Measurements from ENCODE around the gene LIMCH1. TPM values are rescaled to one million over a fixed set of nuclear protein-coding genes. Genes with fewer than 3 reads are reported as not detected.

The LIMCH1 gene
- total RNA-seq, 1 donor from 2014 or later: 12.7 TPM

DNA sequence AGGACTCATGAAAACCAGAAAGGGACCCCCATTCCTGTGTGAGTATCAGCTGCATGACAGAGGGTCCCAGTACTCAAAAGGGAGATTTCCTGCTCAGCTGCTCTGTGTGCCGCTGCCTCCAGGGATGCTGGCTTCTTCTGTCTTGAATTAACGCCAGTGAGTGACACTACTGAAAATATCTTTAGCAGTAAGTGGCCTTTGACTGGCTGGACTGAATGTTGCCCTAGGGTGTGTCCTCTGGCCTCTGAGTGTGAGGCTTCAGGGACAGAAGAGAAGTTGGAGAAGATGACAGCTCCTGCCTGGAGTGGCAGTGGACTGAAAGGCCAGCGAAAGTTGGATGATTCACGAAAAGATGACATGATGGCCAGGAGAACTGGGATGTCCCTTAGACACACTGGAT is 95.4 kb downstream of the LIMCH1 start:
- no peak overlapping the region for H3K4me3 Mint-ChIP-seq (ENCODE audit: low read depth)
- no peaks in the 10 kb centered on the region for H3K9me3 Mint-ChIP-seq (ENCODE audit: low read depth)
- H3K36me3 Mint-ChIP-seq (ENCODE audit: insufficient read depth): no peaks in the 10 kb centered on the region
- no peak overlapping the region for H3K27ac Mint-ChIP-seq
- peaks cover 12% of the 10 kb centered on the region for H3K27me3 Mint-ChIP-seq
- no peak for TF ChIP-seq CTCF (IDR thresholded peaks at IDR 0.05; ENCODE audit: unreplicated experiment)
- H3K4me1 Mint-ChIP-seq (ENCODE audit: low read depth): peaks cover 2% of the 10 kb centered on the region
- no peak for DNase-seq (ENCODE audit: low spot score, unreplicated experiment)

- Mint-ChIP-seq H3K4me3 (ENCODE audit: low read depth) (no peak overlapping the region), H3K9me3 (ENCODE audit: low read depth) (no peaks in the 10 kb centered on the region), H3K36me3 (ENCODE audit: insufficient read depth) (no peaks in the 10 kb centered on the region), H3K4me1 (ENCODE audit: low read depth) (peaks cover 8% of the 10 kb centered on the region), H3K27ac (no peak overlapping the region), H3K27me3 (peaks cover 12% of the 10 kb centered on the region)
- DNase-seq (ENCODE audit: low spot score, unreplicated experiment): no peak
- no peak for TF ChIP-seq CTCF (IDR thresholded peaks at IDR 0.05; ENCODE audit: unreplicated experiment)
These were observed 97.5 kb downstream of the LIMCH1 start for GRCh38 chr4:41635441-41635840.

- Mint-ChIP-seq H3K9me3 (ENCODE audit: low read depth) (no peaks in the 10 kb centered on the region), H3K36me3 (ENCODE audit: insufficient read depth) (no peaks in the 10 kb centered on the region), H3K27me3 (peaks cover 11% of the 10 kb centered on the region), H3K4me3 (ENCODE audit: low read depth) (no peak overlapping the region), H3K27ac (no peak overlapping the region), H3K4me1 (ENCODE audit: low read depth) (peaks cover 6% of the 10 kb centered on the region)
- no peak for DNase-seq (ENCODE audit: low spot score, unreplicated experiment)
- TF ChIP-seq CTCF (IDR thresholded peaks at IDR 0.05; ENCODE audit: unreplicated experiment): no peak
These were observed 100.2 kb downstream of the LIMCH1 start for GRCh38 chr4:41638203-41638602.

DNA sequence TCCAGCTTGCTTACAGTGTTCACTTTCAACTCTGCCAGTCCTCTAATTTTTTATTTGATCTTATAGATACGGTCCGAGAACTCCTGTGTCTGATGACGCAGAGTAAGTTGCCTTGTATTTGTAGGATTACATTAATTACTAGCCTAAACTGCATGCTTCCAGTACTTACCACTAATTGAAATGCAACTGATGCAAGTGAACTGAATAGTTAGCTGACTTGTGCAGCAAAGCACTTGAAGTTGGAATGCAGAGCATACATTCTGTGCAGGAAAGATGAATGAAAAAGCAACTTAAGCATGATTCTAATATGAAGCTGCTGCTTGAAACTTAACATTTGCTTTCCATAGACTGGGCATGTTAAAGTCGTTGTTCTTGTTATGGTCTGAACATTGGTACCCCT is 100.9 kb downstream of the LIMCH1 start:
- TF ChIP-seq CTCF (IDR thresholded peaks at IDR 0.05; ENCODE audit: unreplicated experiment): no peak
- DNase-seq (ENCODE audit: low spot score, unreplicated experiment): no peak
- Mint-ChIP-seq H3K9me3 (ENCODE audit: low read depth) (no peaks in the 10 kb centered on the region), H3K4me3 (ENCODE audit: low read depth) (no peak overlapping the region), H3K27me3 (peaks cover 12% of the 10 kb centered on the region), H3K27ac (no peak overlapping the region), H3K36me3 (ENCODE audit: insufficient read depth) (no peaks in the 10 kb centered on the region), H3K4me1 (ENCODE audit: low read depth) (peaks cover 6% of the 10 kb centered on the region)

- no peak for TF ChIP-seq CTCF (IDR thresholded peaks at IDR 0.05; ENCODE audit: unreplicated experiment)
- peaks cover 6% of the 10 kb centered on the region for H3K4me1 Mint-ChIP-seq (ENCODE audit: low read depth)
- no peak overlapping the region for H3K4me3 Mint-ChIP-seq (ENCODE audit: low read depth)
- no peaks in the 10 kb centered on the region for H3K9me3 Mint-ChIP-seq (ENCODE audit: low read depth)
- no peaks in the 10 kb centered on the region for H3K36me3 Mint-ChIP-seq (ENCODE audit: insufficient read depth)
- H3K27me3 Mint-ChIP-seq: peaks cover 14% of the 10 kb centered on the region
- DNase-seq (ENCODE audit: low spot score, unreplicated experiment): no peak
- no peak overlapping the region for H3K27ac Mint-ChIP-seq
These were observed 101.3 kb downstream of the LIMCH1 start for GRCh38 chr4:41639291-41639690.

Data from progenitor cell of endocrine pancreas (in vitro differentiated cells).